DND-41 (cell line): ENCODE measurements around the gene ZNF560.

ENCODE experiments used
- EZH2 ChIP-seq: IDR thresholded peaks from 3 replicates; pipeline ENCODE4 v1.6.1; 2012; ENCODE audit warnings: borderline replicate concordance, low read depth, mild to moderate bottlenecking, moderate library complexity, low read length, inconsistent platforms; ENCODE audit not compliant: severe bottlenecking
- TF ChIP-seq, protein P1 (sequence below): IDR thresholded peaks from 2 replicates; pipeline ENCODE4 v1.5.1; 2012; ENCODE audit warnings: borderline replicate concordance, low read length, moderate library complexity, mild to moderate bottlenecking; ENCODE audit not compliant: poor library complexity, severe bottlenecking; ENCODE audit errors: extremely low read depth

DNA sequence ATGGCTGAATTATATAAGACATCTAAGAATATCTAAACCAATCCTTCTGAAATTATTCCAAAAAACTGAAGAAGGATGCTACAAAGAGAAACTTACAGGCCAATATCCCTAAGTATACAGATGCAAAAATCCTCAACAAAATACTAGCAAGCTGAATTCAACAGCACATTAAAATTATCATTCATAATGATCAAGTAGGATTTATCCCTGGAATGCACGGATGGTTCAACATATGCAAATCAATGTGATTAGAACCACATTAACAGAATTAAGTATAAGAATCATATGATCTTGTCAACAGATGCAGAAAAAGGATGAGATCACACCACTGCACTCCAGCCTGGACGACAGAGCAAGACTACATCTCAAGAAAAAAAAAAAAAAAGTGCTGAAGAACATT lies 13.3 kb downstream of the ZNF560 start:
- TF ChIP-seq, protein P1, sequence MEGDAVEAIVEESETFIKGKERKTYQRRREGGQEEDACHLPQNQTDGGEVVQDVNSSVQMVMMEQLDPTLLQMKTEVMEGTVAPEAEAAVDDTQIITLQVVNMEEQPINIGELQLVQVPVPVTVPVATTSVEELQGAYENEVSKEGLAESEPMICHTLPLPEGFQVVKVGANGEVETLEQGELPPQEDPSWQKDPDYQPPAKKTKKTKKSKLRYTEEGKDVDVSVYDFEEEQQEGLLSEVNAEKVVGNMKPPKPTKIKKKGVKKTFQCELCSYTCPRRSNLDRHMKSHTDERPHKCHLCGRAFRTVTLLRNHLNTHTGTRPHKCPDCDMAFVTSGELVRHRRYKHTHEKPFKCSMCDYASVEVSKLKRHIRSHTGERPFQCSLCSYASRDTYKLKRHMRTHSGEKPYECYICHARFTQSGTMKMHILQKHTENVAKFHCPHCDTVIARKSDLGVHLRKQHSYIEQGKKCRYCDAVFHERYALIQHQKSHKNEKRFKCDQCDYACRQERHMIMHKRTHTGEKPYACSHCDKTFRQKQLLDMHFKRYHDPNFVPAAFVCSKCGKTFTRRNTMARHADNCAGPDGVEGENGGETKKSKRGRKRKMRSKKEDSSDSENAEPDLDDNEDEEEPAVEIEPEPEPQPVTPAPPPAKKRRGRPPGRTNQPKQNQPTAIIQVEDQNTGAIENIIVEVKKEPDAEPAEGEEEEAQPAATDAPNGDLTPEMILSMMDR: no peak
- TF ChIP-seq EZH2: no peak
